GM18951 (cell line): ENCODE results near the gene NT5C2.

ENCODE experiments used
- POLR2A ChIP-seq: IDR thresholded peaks from 4 replicates; pipeline ENCODE4 v1.6.1; 2011; ENCODE audit warnings: mild to moderate bottlenecking; ENCODE audit not compliant: insufficient read length, insufficient read depth; ENCODE audit errors: extremely low read depth
- in situ Hi-C: fragments of 300-500 bp; cut with MboI; formaldehyde crosslinking; loops from one replicate; pipeline ENCODE4 v1.12.0; 2022; ENCODE audit warnings: low sequenced_read_pairs, mixed read lengths, inconsistent platforms; ENCODE audit not compliant: unreplicated experiment

The NT5C2 gene

GRCh38 chr10:103047381-103047780, 145.7 kb downstream of the NT5C2 start:
- in situ Hi-C loops = no loop called here
- no peak for TF ChIP-seq POLR2A

GRCh38 chr10:103045961-103046360, 147.1 kb downstream of the NT5C2 start:
- in situ Hi-C loops = no loop called here
- no peak for TF ChIP-seq POLR2A

GRCh38 chr10:103044942-103045489, 148.1 kb downstream of the NT5C2 start:
- TF ChIP-seq POLR2A = no peak
- in situ Hi-C loops = no loop called here

GRCh38 chr10:103042908-103043307, 150.2 kb downstream of the NT5C2 start:
- in situ Hi-C loops = no loop called here
- TF ChIP-seq POLR2A = no peak

GRCh38 chr10:103042129-103042528, 150.9 kb downstream of the NT5C2 start:
- in situ Hi-C loops = no loop called here
- TF ChIP-seq POLR2A = no peak

GRCh38 chr10:103041391-103041790, 151.7 kb downstream of the NT5C2 start:
- TF ChIP-seq POLR2A = no peak
- in situ Hi-C loops = no loop called here

GRCh38 chr10:103040418-103040817, 152.7 kb downstream of the NT5C2 start:
- TF ChIP-seq POLR2A = no peak
- in situ Hi-C loops = no loop called here

GRCh38 chr10:103038570-103038969, 154.5 kb downstream of the NT5C2 start:
- in situ Hi-C loops = no loop called here
- no peak for TF ChIP-seq POLR2A
